Sigmoid colon (tissue), 4 donors: ENCODE results near the gene COQ7.

Experiments
- EP300 ChIP-seq, 4 donors: sonication (generic); formaldehyde crosslinking; IDR thresholded peaks; one replicate each; pipeline ENCODE4 v1.6.1; 2017; ENCODE audit warnings: antibody characterized with exemption in 4 of 4
- POLR2A ChIP-seq, 2 donors: fragments of 450-650 bp; IDR thresholded peaks; one replicate each; pipeline ENCODE4 v1.6.1; 2016; ENCODE audit warnings: antibody characterized with exemption in 2 of 2, mild to moderate bottlenecking in 2 of 2, moderate library complexity in 2 of 2
- POLR2AphosphoS5 ChIP-seq, 4 donors: sonication (generic); formaldehyde crosslinking; IDR thresholded peaks; one replicate each; pipeline ENCODE4 v1.6.1; 2017; ENCODE audit warnings: antibody characterized with exemption in 4 of 4
- TF ChIP-seq, protein P1 (sequence below), 4 experiments: fragments of 450-650 bp in 3 of 4; fragments of 200-600 bp in 1 of 4; IDR thresholded peaks; one replicate each; pipeline ENCODE4 v1.5.1; 2016 to 2019; ENCODE audit warnings: antibody characterized with exemption in 4 of 4, mild to moderate bottlenecking in 3 of 4, moderate library complexity in 2 of 4

DNA sequence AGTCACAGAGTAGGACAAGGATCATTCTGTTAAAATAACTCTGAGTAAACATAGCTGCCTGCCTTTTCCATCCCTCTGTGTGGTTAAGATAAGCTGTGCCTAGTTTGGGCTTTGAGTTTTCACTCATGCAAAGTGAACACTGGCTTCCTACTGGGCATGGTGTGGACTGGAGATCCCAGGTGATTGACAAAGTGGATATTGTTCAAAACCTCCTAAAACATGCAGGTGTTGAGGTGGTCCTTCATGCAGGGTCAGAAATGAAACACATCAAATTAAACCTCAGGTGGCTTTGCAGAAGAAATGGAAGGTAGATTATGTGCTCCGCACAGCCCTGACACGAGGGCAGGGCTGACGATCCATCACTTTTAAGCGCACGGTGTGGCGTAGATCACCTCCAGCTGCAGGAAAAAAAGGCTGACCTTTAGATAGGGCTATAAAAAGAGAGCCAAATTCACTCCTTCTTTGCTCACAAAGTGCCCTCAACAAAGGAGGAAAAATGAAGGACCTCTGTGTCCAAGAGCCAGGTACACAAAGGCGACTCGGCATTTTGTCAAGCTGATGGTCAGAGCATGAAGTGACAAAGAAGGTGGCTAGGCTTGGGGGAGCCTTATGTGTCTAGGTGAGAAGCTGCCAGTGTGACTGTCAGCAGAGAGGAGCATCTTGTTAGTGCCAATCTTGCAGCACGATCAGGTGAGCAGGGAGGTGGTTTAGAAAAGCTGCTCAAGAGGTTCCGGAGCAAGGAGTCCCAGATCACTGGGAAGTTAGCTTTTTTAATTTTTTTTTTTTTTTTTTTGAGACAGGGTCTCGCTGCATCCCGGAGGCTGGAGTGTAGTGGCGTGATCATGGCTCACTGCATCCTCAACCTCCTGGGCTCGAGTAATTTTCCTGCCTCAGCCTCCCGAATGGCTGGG is 26.5 kb downstream of the COQ7 start:
- TF ChIP-seq, protein P1, sequence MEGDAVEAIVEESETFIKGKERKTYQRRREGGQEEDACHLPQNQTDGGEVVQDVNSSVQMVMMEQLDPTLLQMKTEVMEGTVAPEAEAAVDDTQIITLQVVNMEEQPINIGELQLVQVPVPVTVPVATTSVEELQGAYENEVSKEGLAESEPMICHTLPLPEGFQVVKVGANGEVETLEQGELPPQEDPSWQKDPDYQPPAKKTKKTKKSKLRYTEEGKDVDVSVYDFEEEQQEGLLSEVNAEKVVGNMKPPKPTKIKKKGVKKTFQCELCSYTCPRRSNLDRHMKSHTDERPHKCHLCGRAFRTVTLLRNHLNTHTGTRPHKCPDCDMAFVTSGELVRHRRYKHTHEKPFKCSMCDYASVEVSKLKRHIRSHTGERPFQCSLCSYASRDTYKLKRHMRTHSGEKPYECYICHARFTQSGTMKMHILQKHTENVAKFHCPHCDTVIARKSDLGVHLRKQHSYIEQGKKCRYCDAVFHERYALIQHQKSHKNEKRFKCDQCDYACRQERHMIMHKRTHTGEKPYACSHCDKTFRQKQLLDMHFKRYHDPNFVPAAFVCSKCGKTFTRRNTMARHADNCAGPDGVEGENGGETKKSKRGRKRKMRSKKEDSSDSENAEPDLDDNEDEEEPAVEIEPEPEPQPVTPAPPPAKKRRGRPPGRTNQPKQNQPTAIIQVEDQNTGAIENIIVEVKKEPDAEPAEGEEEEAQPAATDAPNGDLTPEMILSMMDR (IDR thresholded peaks at IDR 0.05): no peak
- TF ChIP-seq POLR2A (IDR thresholded peaks at IDR 0.05): no peak
- no peak for TF ChIP-seq EP300 (IDR thresholded peaks at IDR 0.05)
- no peak for TF ChIP-seq POLR2AphosphoS5 (IDR thresholded peaks at IDR 0.05)
